Smooth muscle cell (in vitro differentiated cells): ENCODE data around the gene PHF19. TPM values are rescaled to one million over a fixed set of nuclear protein-coding genes. Genes with fewer than 3 reads are reported as not detected.
A peak's percentile ranks its signal among the peaks of the same experiment; 100 is the strongest.

Experiments used
- DNase-seq: peaks from one replicate; lab custom pipeline; 2025; ENCODE audit not compliant: unreplicated experiment; lab: John Stamatoyannopoulos, UW
- H2AFZ ChIP-seq: fragments of 200-600 bp; sonication (generic); 2 replicates; pipeline ENCODE4 v1.6.0; 2016; ENCODE audit warnings: antibody characterized with exemption, low read depth, mild to moderate bottlenecking
- H3F3A ChIP-seq: fragments of 200-600 bp; sonication (generic); 2 replicates; pipeline ENCODE4 v1.6.0; 2017; ENCODE audit warnings: antibody characterized with exemption, low read depth
- H3K27ac ChIP-seq: fragments of 200-600 bp; sonication (generic); 2 replicates; pipeline ENCODE4 v1.5.1; 2016; ENCODE audit warnings: low read depth, mild to moderate bottlenecking
- H3K27me3 ChIP-seq: fragments of 200-600 bp; sonication (generic); 2 replicates; pipeline ENCODE4 v1.6.1; 2016; ENCODE audit warnings: low read depth, mild to moderate bottlenecking
- H3K36me3 ChIP-seq: fragments of 200-600 bp; sonication (generic); 2 replicates; pipeline ENCODE4 v1.5.1; 2016; ENCODE audit warnings: low read depth
- H3K4me1 ChIP-seq: fragments of 200-600 bp; sonication (generic); 2 replicates; pipeline ENCODE4 v1.5.1; 2016; ENCODE audit warnings: low read depth
- H3K4me2 ChIP-seq: fragments of 200-600 bp; sonication (generic); 2 replicates; pipeline ENCODE4 v1.6.0; 2016; ENCODE audit warnings: mild to moderate bottlenecking
- H3K4me3 ChIP-seq: fragments of 200-600 bp; sonication (generic); 2 replicates; pipeline ENCODE4 v1.5.1; 2016; ENCODE audit warnings: mild to moderate bottlenecking
- H3K79me2 ChIP-seq: fragments of 200-600 bp; sonication (generic); 2 replicates; pipeline ENCODE4 v1.6.0; 2016; ENCODE audit warnings: low read depth, mild to moderate bottlenecking
- H3K9ac ChIP-seq: fragments of 200-600 bp; sonication (generic); 2 replicates; pipeline ENCODE4 v1.6.0; 2016; ENCODE audit warnings: low read depth
- H3K9me3 ChIP-seq: fragments of 200-600 bp; sonication (generic); replicated peaks from 2 replicates; pipeline ENCODE4 v1.5.1; 2016; ENCODE audit warnings: low read depth
- H4K20me1 ChIP-seq: fragments of 200-600 bp; sonication (generic); 2 replicates; pipeline ENCODE4 v1.6.0; 2016; ENCODE audit warnings: low read depth
- WGBS: methylation state at CpG from one replicate; pipeline ENCODE4 v1.1.7; 2016; ENCODE audit warnings: low lambda C conversion rate; 5-methylcytosine and 5-hydroxymethylcytosine counted together
- polyA plus RNA-seq: library from polyadenylated mRNA; unstranded; fragments of >200 nt; fragmentation: Nextera tagmentation; extraction: Ambion mirVana; gene quantifications from 2 replicates; pipeline ENCODE4 v1.2.1, GENCODE V29; 2016
- total RNA-seq: library from RNA; depleted of rRNA; stranded (reverse); fragments of >200 nt; gene quantifications from 2 replicates; pipeline ENCODE4 v1.2.3, GENCODE V29; 2014
- TF ChIP-seq, protein P1 (sequence below): fragments of 200-600 bp; sonication (generic); IDR thresholded peaks from 2 replicates; pipeline ENCODE4 v1.5.1; 2017; ENCODE audit warnings: borderline replicate concordance, mild to moderate bottlenecking, antibody characterized with exemption; ENCODE audit not compliant: insufficient read depth, poor library complexity, severe bottlenecking

PHF19 gene
- total and polyA plus RNA-seq, 2 experiments from 2014 or later = 14.1 to 19.3 TPM

DNA sequence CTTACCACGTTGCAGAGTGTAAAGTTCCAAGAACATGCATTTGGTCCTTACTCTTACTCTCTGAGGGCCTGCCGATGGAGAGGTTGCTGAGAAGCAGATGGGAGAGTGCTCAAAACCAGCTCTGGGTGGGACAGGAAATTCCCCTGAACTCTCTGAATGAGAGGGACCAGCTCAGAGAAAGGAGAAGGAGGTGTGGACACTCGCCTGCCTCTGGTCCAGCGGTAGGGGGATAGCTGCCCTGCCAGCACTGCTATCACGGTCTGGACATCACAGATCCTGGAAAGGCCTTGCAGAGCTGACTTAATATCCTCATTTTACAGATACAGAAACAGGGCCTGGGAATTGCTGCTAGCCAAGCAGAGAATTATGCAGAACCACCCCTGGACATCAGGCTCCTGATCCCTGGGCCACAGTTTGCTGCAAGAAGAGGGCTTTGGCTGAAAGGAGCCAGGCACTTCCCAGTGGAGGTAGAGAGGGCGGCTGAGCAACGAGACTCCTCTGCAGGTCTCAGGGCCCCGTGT, 44.7 kb upstream of the PHF19 start:
- TF ChIP-seq, protein P1, sequence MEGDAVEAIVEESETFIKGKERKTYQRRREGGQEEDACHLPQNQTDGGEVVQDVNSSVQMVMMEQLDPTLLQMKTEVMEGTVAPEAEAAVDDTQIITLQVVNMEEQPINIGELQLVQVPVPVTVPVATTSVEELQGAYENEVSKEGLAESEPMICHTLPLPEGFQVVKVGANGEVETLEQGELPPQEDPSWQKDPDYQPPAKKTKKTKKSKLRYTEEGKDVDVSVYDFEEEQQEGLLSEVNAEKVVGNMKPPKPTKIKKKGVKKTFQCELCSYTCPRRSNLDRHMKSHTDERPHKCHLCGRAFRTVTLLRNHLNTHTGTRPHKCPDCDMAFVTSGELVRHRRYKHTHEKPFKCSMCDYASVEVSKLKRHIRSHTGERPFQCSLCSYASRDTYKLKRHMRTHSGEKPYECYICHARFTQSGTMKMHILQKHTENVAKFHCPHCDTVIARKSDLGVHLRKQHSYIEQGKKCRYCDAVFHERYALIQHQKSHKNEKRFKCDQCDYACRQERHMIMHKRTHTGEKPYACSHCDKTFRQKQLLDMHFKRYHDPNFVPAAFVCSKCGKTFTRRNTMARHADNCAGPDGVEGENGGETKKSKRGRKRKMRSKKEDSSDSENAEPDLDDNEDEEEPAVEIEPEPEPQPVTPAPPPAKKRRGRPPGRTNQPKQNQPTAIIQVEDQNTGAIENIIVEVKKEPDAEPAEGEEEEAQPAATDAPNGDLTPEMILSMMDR = no peak
- 40% methylated on average over 8 of the region's 8 CpGs for WGBS
- H3F3A ChIP-seq = peaks cover 31% of the 10 kb centered on the region

DNA sequence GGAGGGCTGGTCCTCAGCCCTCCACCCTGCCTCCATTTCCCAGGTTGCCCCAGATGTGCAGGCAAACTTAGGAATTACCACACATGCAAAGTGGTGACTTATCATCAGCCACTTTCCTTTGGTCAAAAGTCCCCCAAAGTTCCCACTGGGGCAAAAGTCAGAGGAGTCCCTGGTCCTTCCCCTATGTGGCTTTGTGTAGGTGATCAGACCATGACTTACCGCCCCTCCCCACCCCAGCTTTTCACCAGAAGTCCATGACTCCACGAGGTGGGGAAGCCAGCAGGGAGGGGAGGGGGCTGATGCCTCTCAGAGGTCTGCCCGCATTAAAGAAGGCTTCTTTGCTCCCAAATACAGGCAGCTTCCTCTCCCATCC, 43.8 kb upstream of the PHF19 start:
- H3K9me3 ChIP-seq = no peaks in the 10 kb centered on the region
- peak overlapping the region; percentile 25 for H3K4me2 ChIP-seq
- H3K27ac ChIP-seq = peak overlapping the region; percentile 83
- no peaks in the 10 kb centered on the region for H3K36me3 ChIP-seq
- H3K79me2 ChIP-seq = no peaks in the 10 kb centered on the region
- H3K4me3 ChIP-seq = no peak overlapping the region
- no peak overlapping the region for H2AFZ ChIP-seq
- WGBS = 61% methylated on average over 3 of the region's 3 CpGs
- peaks cover 25% of the 10 kb centered on the region for H3F3A ChIP-seq
- H4K20me1 ChIP-seq = no peaks in the 10 kb centered on the region
- no peak for DNase-seq
- TF ChIP-seq, protein P1 = no peak
- peaks cover 25% of the 10 kb centered on the region for H3K4me1 ChIP-seq
- no peaks in the 10 kb centered on the region for H3K27me3 ChIP-seq
- H3K9ac ChIP-seq = no peak overlapping the region

More for the DNA sequence above, 44.7 kb upstream of the PHF19 start:
- Histone ChIP-seq H3K9me3 (no peaks in the 10 kb centered on the region), H3K79me2 (no peaks in the 10 kb centered on the region), H3K9ac (no peak overlapping the region), H3K27ac (peak overlapping the region; percentile 83), H3K4me2 (peak overlapping the region; percentile 16), H2AFZ (no peak overlapping the region), H3K4me3 (no peak overlapping the region), H3K27me3 (no peaks in the 10 kb centered on the region), H4K20me1 (no peaks in the 10 kb centered on the region), H3K4me1 (peaks cover 27% of the 10 kb centered on the region), H3K36me3 (no peaks in the 10 kb centered on the region)
- no peak for DNase-seq

DNA sequence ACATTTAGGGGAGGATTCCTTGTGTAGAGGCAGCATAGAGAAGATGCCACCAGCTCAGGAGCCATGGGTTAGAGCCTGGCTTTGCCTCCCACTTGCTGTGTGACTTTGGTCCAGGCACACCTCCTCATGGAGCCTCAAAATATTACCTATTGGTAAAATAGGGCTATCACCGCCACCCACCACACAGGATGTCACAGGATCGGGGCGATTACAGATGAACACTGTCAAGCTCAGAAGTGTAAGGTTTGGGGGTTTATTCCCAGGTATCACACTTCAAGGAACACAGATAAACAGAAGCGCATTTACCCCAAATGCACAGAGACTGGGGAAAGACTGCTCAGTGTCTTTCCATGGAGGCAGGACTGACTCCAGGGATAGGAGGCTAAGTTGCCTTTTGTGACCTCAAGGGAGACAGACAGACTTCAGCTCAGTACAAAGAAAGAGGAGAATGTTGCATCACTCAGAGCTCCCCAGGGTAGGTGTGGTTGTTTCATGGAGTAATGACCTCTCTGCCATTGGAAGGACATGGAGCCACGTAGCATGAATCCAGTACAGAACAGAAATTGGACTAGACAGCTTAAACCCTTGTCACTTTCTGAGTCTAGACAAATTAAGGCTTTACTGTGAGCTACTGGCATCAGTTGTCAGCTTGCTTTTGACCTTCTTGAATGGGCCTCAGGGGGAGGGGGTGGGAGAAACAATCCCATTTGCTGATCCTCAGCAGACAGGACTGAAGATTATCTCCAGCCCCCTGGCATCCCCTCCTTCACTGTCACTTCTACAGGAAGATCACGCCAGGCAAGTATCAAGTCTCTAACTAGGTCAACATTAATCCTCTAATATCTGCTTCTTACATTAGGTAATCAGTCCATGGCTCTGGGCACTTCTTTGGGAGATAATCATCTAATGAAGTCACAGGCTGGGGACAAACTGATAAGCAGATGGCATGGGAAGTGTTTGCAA, 43.1 kb upstream of the PHF19 start:
- Histone ChIP-seq H3F3A (peaks cover 21% of the 10 kb centered on the region), H3K4me2 (peak overlapping the region; percentile 58), H3K36me3 (no peaks in the 10 kb centered on the region), H3K27me3 (no peaks in the 10 kb centered on the region), H3K79me2 (no peaks in the 10 kb centered on the region), H4K20me1 (no peaks in the 10 kb centered on the region), H3K27ac (peak overlapping the region; percentile 83), H3K4me3 (no peak overlapping the region), H2AFZ (no peak overlapping the region), H3K4me1 (peaks cover 23% of the 10 kb centered on the region), H3K9me3 (no peaks in the 10 kb centered on the region), H3K9ac (peak overlapping the region; percentile 40)
- no peak for DNase-seq
- WGBS = 77% methylated on average over 6 of the region's 6 CpGs
- TF ChIP-seq, protein P1 = no peak
